Stimulated activated CD4-positive, alpha-beta T cell treated with anti-CD3 and anti-CD28 coated beads, TNF-alpha, amount 100 ng/mL, for 1 hour (primary cell): ENCODE results near the gene PRDX1.
A peak's percentile ranks its signal among the peaks of the same experiment; 100 is the strongest.
"Not testable (repeated sequence)": the region's sequence is repeated elsewhere in the genome, so short reads cannot be mapped to it uniquely, and the experiment has no call there.

Experiments
- DNase-seq, 3 donors: peaks; one replicate each; pipeline ENCODE4 v3.0.0-alpha.2; 2020; ENCODE audit warnings: low read depth in 3 of 3, low spot score in 1 of 3

Gene PRDX1

GRCh38 chr1:45507195-45507594 is 14.5 kb downstream of the PRDX1 start:
- no peak for DNase-seq

- no peak for DNase-seq
Measured at GRCh38 chr1:45503462-45504360, 18.0 kb downstream of the PRDX1 start.

GRCh38 chr1:45501505-45501859 is 20.2 kb downstream of the PRDX1 start:
- no peak for DNase-seq

GRCh38 chr1:45499415-45499769 is 22.3 kb downstream of the PRDX1 start:
- DNase-seq = no peak

GRCh38 chr1:45498279-45498678 is 23.4 kb downstream of the PRDX1 start:
- DNase-seq = no peak

GRCh38 chr1:45493116-45493697 is 28.5 kb downstream of the PRDX1 start:
- peak in 2 of 3 donors; percentile 13 to 19 for DNase-seq

GRCh38 chr1:45492691-45493090 is 29.0 kb downstream of the PRDX1 start:
- DNase-seq = no peak

DNA sequence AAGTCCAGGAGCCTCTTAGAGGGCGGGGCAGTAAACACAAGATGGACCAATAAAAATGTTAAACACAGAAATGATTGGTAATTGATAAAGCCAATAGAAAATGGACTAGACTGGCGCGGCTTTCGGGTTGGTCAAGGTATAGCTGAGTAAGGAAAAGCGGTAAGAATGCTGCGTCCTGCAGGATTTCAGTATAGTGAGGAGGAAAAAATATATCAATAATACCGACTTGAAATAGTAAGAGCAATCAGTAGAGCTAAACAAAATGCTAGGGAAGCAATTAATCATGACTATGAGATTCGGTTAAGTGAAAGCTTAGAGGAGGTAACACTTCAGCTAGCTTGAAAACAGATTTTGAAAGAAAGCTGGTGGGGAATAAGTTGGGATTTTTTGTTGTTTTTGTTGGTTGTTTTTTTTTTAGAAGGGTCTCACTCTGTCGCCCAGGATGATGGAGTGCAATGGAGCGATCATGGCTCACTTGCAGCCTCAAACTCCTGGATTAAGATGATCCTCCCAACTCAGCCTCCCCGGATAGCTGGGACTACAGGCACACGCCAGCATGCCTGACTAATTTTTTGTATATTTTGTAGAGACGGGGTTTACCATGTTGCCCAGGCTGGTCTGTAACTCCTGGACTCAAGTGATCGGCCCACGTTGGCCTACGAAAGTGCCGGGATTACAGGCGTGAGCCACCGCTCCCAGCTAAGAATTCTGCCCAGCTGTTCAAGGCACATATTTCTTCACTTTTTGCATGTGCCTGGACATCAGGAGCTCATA is 30.0 kb downstream of the PRDX1 start:
- DNase-seq = no peak

- peak; percentile 91 to 94 (median 92) for DNase-seq
Measured at GRCh38 chr1:45490626-45491486, 30.8 kb downstream of the PRDX1 start, which contains the start of gene TESK2. TSS of gene TESK2 (minus strand) at chr1:45491163. CDS start at chr1:45457785, 33,378 bp downstream.

GRCh38 chr1:45490121-45490625 is 31.5 kb downstream of the PRDX1 start:
- DNase-seq = no peak

GRCh38 chr1:45489379-45489778 is 32.3 kb downstream of the PRDX1 start:
- DNase-seq = peak in 1 of 3 donors; percentile 16

- no peak for DNase-seq
Measured at GRCh38 chr1:45488666-45489377, 32.9 kb downstream of the PRDX1 start.

DNA sequence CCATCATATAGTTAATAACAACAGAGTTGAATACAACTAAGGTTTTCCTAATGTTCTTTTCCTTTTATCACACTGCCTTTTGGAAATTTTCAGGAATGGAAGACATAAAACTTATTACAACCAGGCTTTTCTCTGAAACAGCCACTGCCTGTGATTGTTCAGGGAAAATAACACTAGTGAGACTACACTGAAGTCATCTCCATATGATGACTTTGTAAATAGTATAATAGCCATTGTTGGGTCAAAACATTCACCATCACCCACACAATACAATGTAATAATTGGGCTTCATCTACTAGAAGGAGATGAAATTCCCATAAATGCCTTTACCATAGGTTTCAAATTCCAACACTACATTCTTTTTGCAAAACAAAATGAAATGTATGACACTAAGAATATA is 35.7 kb downstream of the PRDX1 start:
- DNase-seq = no peak

GRCh38 chr1:45479039-45479748 is 42.5 kb downstream of the PRDX1 start:
- DNase-seq = no peak

DNA sequence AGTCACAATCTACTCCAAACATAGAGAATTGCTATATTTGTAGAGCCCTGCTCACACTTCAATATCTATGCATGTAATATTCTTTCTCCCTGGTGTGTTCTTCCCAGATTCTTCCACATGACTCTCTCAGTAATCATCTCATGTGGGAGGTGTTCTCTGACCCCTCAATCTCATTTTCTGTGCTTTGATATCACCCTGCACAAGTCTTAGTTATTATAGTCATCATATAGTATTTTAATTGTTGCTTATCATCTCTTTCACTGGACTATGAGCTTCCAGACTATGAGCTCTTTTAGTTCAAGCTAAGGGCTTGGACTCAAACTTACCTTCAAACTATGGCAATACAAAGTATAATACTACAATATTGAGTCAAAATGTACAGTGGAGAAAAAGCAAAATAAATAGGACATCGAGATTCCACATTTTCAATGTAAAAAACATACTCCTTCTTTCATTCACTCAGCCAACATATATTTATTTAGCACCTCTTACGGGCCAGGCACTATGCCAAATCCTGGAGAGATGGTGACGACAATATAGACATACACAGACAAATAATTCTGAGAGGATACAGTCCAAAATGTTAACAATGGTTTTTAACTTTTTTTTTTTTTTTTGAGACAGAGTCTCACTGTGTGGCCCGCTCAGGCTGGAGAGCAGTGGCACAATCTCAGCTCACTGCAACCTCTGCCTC is 43.4 kb downstream of the PRDX1 start:
- no peak for DNase-seq

DNA sequence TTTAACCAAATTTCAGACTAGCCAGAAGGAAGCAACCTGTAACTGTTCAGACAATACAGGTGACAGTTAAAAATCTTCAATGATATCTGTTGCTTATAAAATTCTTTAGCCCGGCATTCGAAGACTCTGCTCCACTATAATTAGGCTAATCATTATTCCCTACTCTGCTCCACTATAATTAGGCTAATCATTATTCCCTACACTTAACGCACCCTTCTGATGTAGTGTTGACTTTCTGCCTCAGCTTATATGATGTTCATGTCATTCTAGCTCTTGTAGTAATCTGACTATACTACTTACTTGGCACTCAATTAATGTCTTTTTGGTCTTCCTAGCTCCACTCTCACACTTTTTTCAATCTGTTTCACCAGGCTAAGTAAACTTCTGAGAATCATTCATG is 44.0 kb downstream of the PRDX1 start:
- DNase-seq = no peak

DNA sequence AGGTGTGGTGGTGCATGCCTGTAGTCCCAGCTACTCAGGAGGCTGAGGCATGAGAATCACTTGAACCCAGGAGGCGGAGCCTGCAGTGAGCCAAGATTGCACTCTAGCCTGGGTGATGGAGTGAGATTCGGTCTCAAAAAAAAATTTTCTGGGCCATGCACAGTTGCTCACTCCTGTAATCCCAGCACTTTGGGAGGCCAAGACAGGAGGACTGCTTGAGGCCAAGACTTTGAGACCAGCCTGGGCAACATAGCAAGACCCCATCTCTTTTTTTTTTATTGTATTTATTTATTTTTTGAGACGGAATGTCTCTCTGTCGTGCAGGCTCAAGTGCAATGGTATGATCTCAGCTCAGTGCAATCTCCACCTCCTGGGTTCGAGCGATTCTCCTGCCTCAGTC is 47.5 kb downstream of the PRDX1 start:
- not testable (repeated sequence) for DNase-seq

DNA sequence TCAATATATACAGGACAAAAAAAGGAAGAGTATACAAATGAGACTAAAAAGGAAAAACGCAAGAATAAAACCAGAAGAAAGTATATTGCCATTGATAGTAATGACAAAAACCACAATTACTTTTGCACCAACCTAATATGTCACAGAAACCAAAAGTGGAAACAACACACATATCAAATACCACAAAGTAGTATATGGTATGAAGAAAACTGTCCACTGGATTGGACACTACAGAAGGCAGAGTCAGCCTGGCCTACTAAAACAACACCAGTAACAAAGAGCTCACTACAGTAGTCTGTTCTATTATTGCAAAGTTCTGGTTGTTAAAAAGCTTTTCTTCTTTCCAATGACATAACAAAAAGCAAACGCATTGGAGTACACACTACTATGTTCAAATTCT is 48.4 kb downstream of the PRDX1 start:
- DNase-seq = no peak

DNA sequence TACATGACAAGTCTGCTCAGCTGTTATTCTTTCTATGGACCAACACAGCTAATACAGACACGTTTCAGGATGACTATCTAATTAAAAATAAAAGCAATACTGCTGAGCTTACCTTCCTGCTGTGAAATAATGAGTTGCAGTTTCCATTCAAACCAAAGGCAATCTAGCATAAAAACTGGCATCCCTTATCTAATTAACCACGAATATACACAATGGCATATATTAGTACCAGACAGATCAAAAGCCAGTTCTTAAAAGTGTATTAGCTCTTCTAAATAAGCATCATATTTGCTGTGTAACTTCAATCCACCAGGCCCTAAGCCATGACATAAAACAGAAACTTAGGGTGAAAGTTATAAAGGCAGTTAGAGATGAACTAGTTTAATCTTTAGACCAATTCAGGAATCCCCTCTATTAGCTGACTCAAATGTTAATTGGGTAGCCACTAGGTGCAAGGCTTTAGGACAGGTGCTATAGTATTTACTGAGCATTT is 51.3 kb downstream of the PRDX1 start:
- no peak for DNase-seq
